ENCODE results near the gene CHD8.
"Not testable (repeated sequence)": the region's sequence is repeated elsewhere in the genome, so short reads cannot be mapped to it uniquely, and the experiment has no call there.

The CHD8 gene
- 105 to 227 (median 137) reads per million in 18 experiments for total RNA-seq

DNA sequence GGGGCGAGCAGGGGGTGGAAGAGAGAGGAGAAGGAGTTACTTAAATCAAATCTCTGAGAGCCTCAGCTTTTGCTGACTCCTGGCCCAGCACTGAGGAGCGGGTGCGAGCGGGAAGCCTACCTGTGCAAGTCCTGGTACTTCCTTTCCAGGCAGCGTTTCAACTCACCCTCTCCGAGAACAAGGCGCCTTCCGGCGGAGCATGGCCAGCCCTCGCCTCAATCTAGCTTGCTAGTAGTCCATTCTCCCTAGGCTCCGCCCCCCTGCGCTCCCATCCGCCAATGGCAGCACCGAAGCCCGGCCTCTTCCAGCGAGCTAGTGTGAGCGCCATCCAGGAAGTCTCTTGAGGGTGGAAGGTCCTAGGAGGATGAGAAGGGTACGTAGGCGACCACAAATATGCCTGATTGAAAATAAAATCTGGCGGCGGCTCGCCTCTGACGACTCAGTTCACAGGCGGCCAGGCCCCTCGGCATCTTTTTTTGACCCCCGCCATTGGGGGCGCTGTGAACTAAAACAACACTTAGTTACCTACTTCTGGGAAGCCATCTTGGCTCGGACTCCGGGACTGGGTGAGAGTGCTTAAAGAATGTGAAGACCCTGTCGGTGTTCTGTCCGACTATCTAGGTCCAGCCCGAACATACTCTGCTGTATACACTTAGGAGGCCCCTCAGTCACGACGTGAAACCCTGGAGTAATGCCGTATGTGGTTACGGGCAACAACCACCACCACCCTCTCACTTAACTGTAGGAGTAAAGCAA is at the start of gene CHD8:
CHD8 (minus strand) TSS at position 212 of the 756 bp plus-strand sequence. CDS start 24,480 bp downstream, outside the sequence.
- peak; percentile 100 for DNase-seq

DNA sequence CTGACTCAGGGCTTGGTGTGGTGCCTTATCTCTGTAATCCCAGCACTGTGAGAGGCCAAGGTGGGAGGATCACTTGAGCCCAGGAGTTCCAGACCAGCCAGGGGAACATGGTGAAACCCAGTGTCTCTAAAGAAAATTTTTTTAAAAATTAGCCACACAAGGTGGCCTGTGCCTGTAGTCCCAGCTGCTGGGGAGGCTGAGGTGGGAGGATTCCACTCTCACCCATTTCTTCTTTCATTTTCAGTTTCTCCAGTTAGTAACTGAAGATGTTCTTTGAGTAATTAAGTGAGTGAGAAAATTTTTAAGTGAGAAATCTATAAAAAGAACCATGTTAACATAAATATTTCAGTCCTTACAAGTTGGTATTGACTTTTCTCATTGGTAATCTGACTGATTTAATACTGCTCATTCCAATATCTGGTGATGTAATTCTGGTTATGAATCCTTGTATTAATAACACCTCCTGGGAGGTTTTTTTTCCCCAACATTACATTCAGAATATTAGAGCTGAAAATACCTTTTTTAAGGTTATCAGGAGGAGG is 49.2 kb upstream of the CHD8 start:
- DNase-seq: peak in 1 of 2 donors; percentile 8

DNA sequence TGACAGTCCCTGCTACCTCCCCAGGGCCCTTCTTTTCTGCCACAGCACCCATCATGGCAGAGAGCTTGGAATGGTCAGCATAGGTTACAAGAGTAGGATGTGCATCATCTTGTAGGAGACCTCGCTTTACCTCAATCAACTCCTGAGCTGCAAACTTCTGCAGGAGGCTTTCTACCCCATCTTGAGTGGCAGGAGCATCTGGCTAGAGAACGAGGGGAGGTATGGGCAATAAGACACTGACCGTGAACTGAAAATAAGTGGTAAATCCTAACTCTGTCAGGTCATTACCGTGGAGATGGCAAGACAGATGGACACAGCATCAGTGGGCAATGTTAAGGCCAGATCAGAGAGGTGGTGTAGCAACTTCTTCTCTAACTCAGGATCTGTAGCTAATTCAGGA is 47.5 kb upstream of the CHD8 start:
- DNase-seq: no peak

GRCh38 chr14:21501568-21501967 is 45.6 kb upstream of the CHD8 start:
- no peak for DNase-seq

DNA sequence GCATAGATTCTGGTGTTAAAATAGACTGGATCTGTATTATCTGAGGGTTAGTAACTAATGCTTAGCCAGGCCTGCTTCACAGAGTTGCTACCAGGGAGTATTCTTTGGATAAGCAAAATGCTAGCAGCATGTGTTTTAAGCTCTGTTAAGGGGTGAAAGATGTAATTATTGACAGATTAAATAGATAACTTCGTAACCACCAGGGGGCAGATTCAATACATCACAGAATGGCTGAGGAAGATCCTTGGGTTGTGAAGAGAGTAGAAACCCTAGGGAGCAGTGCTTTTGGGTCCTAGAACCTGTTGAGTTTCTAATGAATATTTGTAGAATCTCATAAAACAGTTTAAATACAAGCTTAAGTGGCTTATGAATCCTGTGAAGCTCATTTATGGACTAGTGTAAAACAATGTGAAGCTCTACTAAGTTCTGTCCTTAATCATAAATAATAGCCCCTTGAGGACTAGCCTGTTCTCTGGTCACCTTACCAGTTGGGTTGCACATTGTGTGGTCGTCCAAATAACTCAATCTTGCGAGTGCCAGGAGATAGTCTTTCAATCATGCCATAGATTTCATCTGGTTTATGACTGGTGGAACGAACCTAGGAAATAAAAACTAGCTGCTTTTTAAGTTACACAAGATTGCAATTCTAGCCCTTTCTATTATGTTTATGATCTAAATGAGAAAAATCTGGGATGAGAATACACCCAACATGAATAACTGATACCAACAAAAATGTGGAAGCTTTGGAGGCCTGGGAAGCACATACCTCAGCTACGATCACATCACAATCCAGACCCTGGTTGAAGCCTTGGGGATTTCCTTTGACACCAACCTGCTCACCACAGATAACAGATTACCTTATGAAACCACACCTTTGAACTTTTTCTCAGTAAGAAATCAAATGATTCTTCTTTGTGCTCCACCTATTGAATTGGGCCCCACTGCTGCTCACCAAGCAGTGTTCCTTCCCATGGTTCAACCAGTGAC is 42.9 kb upstream of the CHD8 start:
- DNase-seq: peak; percentile 32 to 44

DNA sequence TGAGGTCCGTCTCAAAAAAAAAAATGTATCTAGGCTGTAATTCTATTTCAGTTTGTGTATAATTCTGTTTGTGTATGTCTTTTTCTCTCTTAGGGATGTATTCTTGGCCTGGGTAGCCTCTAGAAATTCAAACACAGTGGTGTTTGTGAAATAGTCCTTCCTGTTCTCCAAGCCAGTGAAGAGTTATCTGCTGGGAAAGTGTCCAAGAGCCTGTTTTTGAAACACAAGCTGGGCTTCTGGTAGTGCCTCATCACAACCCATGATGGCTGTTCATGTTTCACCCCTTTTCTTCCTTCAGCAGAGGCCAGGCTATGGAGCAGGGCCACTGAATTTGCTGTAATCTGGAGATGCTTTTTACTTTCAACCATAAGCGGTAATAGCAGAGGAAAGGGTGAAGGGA is 40.5 kb upstream of the CHD8 start:
- DNase-seq: no peak

- DNase-seq: no peak
Measured at GRCh38 chr14:21494902-21495762, 39.2 kb upstream of the CHD8 start.

- DNase-seq: no peak
Measured at GRCh38 chr14:21486640-21487087, 30.7 kb upstream of the CHD8 start.

DNA sequence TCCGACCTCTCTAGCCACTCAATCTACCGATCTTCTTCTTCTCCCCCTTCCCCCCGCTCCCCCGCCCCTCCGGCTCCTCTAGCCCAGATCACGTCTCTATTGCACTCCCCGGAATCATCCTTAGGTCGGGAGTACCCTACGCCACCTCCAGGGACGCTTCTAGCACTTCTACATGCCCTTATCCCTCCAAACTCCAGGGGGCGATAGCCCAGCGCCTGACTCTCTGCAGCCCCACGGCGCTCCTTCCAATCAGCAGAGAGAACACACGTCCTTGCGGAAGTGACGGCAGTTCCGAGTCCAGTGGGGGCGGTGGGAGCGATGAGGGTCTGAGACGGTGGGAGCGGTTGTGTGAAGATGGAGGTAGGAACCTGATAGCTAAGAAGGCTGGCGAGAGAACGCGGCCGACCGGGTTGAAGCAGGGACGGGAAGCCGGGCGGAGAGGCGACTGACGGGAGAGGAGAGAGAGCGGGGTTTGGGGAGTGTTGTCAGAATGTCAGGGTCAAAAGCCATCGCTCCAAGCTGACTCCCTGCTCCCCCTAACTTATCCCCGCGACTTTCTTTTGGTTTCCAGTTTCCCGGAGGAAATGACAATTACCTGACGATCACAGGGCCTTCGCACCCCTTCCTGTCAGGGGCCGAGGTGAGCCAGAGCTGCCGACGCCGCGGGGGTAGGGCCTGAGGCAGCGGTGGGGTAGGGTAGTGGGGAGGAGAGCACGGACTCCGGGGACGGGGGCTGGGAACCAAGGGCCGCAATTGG is 21.2 kb upstream of the CHD8 start, which contains the start of the genes RAB2B and TOX4:
RAB2B (minus strand) TSS at position 35 of the 757 bp plus-strand sequence. CDS start 87 bp downstream, outside the sequence.
TOX4 (plus strand) TSS at position 271 of the 757 bp plus-strand sequence; CDS start at position 355, 84 bp downstream.
- DNase-seq: peak; percentile 98 to 99

- DNase-seq: no peak
Measured at GRCh38 chr14:21476523-21476924, 20.6 kb upstream of the CHD8 start.

DNA sequence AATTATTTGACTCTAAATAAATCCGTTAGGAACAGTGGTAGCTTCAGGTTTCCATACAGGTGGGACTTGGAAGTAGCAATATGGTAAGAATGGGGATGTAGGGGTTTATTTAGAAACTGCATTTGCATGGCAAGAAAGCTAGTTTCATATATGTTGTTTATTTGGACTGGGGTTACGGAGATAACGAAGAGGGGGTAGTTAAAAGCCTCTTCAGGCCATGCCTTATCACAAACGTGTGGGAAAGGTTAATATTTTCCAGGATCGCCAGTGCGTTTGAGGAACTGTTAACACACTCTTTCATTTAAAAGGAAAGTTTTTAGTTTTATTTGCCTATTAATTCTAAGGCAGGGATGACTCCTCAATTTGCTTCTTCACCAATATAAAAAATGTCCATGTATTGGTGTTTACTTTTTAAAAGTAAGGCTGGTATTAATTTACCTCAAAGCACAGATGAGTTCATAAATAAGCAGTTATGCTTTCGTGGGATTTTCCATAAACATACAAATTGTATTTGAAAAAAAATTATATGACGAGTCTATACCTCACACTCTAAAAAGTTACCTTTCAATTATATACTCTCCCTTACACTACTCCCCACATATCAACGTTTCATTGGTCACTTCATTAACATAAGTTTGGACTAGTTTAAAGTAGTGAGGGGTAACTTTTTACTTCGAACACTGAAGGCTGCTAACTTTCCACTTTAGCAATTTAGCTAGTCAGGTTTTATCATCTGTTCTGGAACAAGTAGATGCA is 20.0 kb upstream of the CHD8 start:
- DNase-seq: no peak

- DNase-seq: no peak
Measured at GRCh38 chr14:21467616-21468015, 11.7 kb upstream of the CHD8 start.

DNA sequence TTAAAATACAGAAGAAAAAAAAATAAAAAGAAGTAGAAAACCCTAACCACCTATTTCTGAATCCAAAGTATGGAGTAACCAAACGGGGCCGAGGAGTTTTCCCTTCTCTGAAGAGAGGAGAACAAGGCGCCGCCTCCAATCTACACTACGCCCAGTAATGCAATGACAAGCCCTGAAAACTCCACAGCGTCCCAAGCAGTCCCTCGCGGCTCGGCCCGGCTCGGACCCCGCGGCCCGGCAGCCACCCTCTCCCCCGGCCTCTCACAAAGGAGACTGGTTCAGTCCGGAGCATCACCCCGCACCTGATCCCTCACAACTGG is 371 bp downstream of the CHD8 start:
- DNase-seq: peak; percentile 23 to 43

DNA sequence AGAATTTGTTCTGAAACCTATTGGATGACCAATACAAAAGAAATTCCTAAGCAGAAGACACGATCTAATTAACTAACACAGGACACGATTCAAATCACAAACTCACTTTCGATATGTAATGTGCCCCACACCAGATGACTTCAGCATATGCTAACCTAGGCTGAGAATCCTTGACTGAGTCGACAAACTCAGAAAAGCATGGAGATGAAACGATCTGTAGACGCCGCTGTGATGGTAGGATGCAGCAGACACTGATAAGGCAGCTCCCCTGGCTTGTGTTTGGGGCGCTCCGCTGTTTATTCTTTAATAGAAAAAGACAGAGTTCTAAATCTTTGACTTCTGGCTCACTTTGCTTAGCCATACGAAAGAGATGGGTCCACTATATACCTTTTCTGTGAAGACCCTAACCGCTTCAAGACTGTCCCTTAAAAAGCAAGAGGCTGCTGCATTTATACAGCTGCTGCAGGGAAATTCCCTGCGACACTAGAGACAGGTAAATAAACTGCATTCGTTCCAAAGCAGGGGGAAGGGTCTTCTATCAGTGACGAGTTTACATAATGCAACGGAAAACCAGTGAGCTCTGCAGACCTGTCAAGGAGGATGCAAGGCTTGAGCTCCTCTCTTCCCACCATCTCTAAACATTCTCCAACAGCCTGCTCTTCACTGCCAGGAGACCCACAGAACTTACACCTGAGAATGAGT is 929 bp downstream of the CHD8 start:
- no peak for DNase-seq

- DNase-seq: no peak
Measured at GRCh38 chr14:21449899-21450216, 6.1 kb downstream of the CHD8 start.

GRCh38 chr14:21442657-21443056 is 13.3 kb downstream of the CHD8 start:
- DNase-seq: not testable (repeated sequence)

DNA sequence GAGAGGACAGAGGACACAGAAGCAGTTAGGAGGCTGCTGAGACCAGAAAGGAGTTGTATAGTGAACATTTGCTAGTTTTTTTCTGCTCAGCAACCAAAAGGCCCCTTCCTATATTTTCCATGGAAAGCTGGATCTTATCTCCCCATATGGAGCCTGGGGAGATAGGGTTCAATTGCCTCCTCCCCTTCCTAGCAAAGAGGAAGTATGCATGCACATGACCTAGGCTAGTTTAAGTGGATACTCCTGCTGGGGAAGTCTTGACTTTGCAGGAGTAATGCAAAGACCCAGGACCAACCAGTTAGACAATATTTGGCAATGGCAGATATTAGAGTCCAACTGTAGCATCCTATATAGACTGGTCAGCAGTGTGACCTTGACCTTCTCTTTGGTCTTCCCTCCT is 15.1 kb downstream of the CHD8 start:
- peak; percentile 54 to 60 for DNase-seq

DNA sequence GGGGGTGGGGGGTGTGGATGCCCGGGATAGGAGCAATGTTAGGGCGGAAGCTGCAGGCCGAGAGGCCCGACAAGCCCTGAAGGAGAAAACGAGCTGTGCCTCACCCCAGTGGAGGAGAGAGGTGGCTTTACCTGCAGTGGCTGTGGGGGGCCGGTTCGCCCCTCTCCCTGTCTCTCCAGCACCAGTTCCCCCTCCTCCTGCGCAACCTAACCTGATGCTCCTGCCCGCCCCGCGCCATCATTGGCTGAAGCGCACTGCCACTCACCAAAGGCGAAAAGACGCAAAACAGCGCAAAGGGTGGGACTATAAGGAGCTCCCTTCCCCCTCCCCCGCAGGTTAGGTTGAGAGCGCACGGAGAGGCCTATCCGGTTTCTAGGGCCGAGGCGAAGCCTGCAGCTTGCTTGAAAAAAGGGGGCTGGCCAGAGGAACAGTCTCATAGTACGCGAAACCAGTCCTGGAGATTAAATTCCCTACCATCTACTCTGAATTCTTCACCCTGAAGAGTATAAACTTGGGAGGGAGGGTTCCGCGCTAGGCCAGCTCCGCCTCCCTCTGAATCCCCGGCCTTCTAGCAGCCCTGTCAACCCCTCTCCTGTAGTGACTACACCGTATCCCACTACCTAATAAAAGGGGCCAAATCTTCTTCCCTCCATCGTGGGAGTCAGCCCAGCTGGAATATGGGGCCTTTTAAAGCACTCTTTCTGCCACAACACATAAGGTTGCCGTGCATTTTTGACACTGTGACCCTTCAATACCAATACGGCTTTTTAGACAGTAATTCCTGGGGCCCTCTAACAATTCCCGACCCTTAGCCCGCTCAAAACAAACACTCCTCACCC is 18.6 kb downstream of the CHD8 start:
- DNase-seq: peak; percentile 98 to 99

- DNase-seq: no peak
Measured at GRCh38 chr14:21436567-21437062, 19.3 kb downstream of the CHD8 start.
